HUES6 (cell line): ENCODE measurements around the gene PRPS2.

Source experiments
- H3K27ac ChIP-seq: 2 replicates; pipeline ENCODE4 v1.7.0; 2013; ENCODE audit warnings: low read depth, mild to moderate bottlenecking, low read length, inconsistent platforms
- H3K27me3 ChIP-seq: 2 replicates; pipeline ENCODE4 v1.6.1; 2013; ENCODE audit warnings: low read length; ENCODE audit not compliant: control insufficient read depth, insufficient read depth
- H3K36me3 ChIP-seq: 2 replicates; pipeline ENCODE4 v1.6.1; 2013; ENCODE audit warnings: low read length; ENCODE audit not compliant: control insufficient read depth, insufficient read depth
- H3K4me1 ChIP-seq: 2 replicates; pipeline ENCODE4 v1.6.1; 2013; ENCODE audit warnings: low read length; ENCODE audit not compliant: control insufficient read depth, insufficient read depth
- H3K4me3 ChIP-seq: 2 replicates; pipeline ENCODE4 v1.5.1; 2013; ENCODE audit warnings: low read depth, low read length
- H3K9ac ChIP-seq: one replicate; pipeline ENCODE4 v1.6.1; 2013; ENCODE audit warnings: mild to moderate bottlenecking, low read length
- H3K9me3 ChIP-seq: 2 replicates; pipeline ENCODE4 v1.6.1; 2013; ENCODE audit warnings: low read depth, low read length; ENCODE audit not compliant: control insufficient read depth, insufficient read depth

PRPS2 gene

DNA sequence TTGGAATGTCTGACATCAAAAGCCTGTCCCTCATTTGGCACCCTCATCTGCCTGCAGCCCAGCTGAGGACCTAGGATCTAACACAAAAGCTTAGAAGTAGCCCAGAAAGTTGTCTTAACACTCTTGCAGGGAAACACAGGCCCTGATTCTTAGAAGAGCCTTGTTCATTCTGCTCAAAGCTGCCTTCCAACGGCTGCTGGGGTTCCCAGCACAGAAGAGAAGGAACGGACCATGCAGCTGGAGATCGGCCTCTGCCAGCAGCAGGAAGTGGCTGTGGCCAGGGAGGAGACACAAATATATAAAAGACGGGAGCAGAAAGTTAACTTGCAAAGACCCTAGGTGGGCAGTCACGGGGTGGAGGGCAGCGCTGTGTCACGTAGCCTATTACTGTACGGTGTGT lies 20.4 kb downstream of the PRPS2 start:
- Histone ChIP-seq H3K36me3 (peaks cover 69% of the 10 kb centered on the region), H3K4me1 (peaks cover 23% of the 10 kb centered on the region), H3K27ac (no peak overlapping the region), H3K9me3 (no peaks in the 10 kb centered on the region), H3K4me3 (no peak overlapping the region), H3K9ac (no peak overlapping the region), H3K27me3 (no peaks in the 10 kb centered on the region)

DNA sequence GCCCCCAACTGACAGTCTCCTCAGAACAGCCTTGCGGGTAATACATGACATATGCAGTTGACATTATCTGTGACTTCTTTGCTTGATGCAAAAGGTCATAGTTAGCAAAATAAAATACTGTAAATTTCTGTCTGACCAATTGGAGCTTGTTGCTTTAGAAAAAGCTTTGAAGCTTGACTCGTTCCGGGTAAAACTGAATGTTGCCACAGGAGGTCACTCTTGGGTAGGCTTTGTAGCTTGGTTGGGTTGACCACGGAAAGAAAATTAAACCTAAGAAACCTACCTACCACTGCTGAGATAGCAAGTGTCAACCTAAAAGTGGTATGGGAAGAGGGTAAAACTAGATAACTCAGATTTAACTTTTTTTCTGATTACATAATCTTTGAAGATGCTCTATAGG lies 23.2 kb downstream of the PRPS2 start:
- H3K4me3 ChIP-seq, result no peak overlapping the region
- H3K4me1 ChIP-seq, result peaks cover 19% of the 10 kb centered on the region
- no peaks in the 10 kb centered on the region for H3K27me3 ChIP-seq
- H3K9me3 ChIP-seq, result no peaks in the 10 kb centered on the region
- peaks cover 71% of the 10 kb centered on the region for H3K36me3 ChIP-seq
- no peak overlapping the region for H3K27ac ChIP-seq
- H3K9ac ChIP-seq, result no peak overlapping the region

GRCh38 chrX:12817528-12817927 lies 26.3 kb downstream of the PRPS2 start:
- H3K4me3 ChIP-seq, result no peak overlapping the region
- no peaks in the 10 kb centered on the region for H3K9me3 ChIP-seq
- H3K27me3 ChIP-seq, result no peaks in the 10 kb centered on the region
- H3K36me3 ChIP-seq, result peaks cover 75% of the 10 kb centered on the region
- H3K9ac ChIP-seq, result no peak overlapping the region
- no peak overlapping the region for H3K27ac ChIP-seq
- peaks cover 8% of the 10 kb centered on the region for H3K4me1 ChIP-seq

GRCh38 chrX:12819222-12819621 lies 28.0 kb downstream of the PRPS2 start:
- H3K9ac ChIP-seq, result no peak overlapping the region
- no peaks in the 10 kb centered on the region for H3K27me3 ChIP-seq
- no peak overlapping the region for H3K4me3 ChIP-seq
- no peaks in the 10 kb centered on the region for H3K9me3 ChIP-seq
- H3K27ac ChIP-seq, result peak overlapping the region; percentile 37; the same call in 1 of the 2 replicates
- no peaks in the 10 kb centered on the region for H3K4me1 ChIP-seq
- peaks cover 84% of the 10 kb centered on the region for H3K36me3 ChIP-seq

DNA sequence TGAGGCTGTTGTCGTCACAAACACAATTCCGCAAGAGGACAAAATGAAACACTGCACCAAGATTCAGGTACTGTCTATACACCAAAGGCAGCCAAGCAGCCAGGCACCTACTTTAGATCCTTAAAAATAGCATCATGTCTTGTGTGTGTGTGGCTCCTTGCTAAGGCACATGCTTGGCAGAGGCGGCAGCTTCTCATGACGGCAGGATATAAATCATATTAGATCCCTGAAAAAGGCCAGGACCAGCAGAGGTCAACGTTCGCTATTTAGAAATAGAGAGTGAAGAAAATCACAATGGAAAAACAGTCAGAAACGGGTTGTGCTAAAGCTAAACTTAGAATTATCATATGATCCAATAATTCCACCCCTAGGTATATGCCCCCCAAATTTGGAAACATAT lies 29.5 kb downstream of the PRPS2 start:
- H3K9ac ChIP-seq, result no peak overlapping the region
- no peaks in the 10 kb centered on the region for H3K9me3 ChIP-seq
- no peaks in the 10 kb centered on the region for H3K27me3 ChIP-seq
- H3K27ac ChIP-seq, result no peak overlapping the region
- peaks cover 86% of the 10 kb centered on the region for H3K36me3 ChIP-seq
- H3K4me1 ChIP-seq, result no peaks in the 10 kb centered on the region
- no peak overlapping the region for H3K4me3 ChIP-seq

- no peaks in the 10 kb centered on the region for H3K4me1 ChIP-seq
Measured at GRCh38 chrX:12824944-12825343, 33.7 kb downstream of the PRPS2 start.

GRCh38 chrX:12825801-12826200 lies 34.6 kb downstream of the PRPS2 start:
- no peak overlapping the region for H3K4me3 ChIP-seq
- H3K27me3 ChIP-seq, result peaks cover 4% of the 10 kb centered on the region; the same call in 1 of the 2 replicates
- no peak overlapping the region for H3K27ac ChIP-seq
- no peak overlapping the region for H3K9ac ChIP-seq
- peaks cover 46% of the 10 kb centered on the region for H3K36me3 ChIP-seq
- H3K9me3 ChIP-seq, result no peaks in the 10 kb centered on the region
- no peaks in the 10 kb centered on the region for H3K4me1 ChIP-seq

More at GRCh38 chrX:12824944-12825343, 33.7 kb downstream of the PRPS2 start:
- Histone ChIP-seq H3K27ac (no peak overlapping the region), H3K36me3 (peaks cover 55% of the 10 kb centered on the region), H3K9ac (no peak overlapping the region), H3K27me3 (peaks cover 4% of the 10 kb centered on the region; the same call in 1 of the 2 replicates), H3K4me3 (no peak overlapping the region), H3K9me3 (no peaks in the 10 kb centered on the region)

- no peak overlapping the region for H3K4me3 ChIP-seq
- H3K27me3 ChIP-seq, result no peaks in the 10 kb centered on the region; the same call in 1 of the 2 replicates
- no peaks in the 10 kb centered on the region for H3K36me3 ChIP-seq
- peaks cover 4% of the 10 kb centered on the region; the same call in 1 of the 2 replicates for H3K9me3 ChIP-seq
- H3K4me1 ChIP-seq, result peaks cover 7% of the 10 kb centered on the region; the same call in 1 of the 2 replicates
- H3K9ac ChIP-seq, result no peak overlapping the region
- H3K27ac ChIP-seq, result no peak overlapping the region
Measured at GRCh38 chrX:12843061-12843667, 52.0 kb downstream of the PRPS2 start.

- Histone ChIP-seq H3K9ac (no peak overlapping the region), H3K27ac (no peak overlapping the region), H3K4me3 (no peak overlapping the region), H3K4me1 (peaks cover 7% of the 10 kb centered on the region; the same call in 1 of the 2 replicates), H3K27me3 (no peaks in the 10 kb centered on the region; the same call in 1 of the 2 replicates), H3K9me3 (peaks cover 4% of the 10 kb centered on the region; the same call in 1 of the 2 replicates), H3K36me3 (no peaks in the 10 kb centered on the region)
Measured at GRCh38 chrX:12843668-12844279, 52.6 kb downstream of the PRPS2 start.

DNA sequence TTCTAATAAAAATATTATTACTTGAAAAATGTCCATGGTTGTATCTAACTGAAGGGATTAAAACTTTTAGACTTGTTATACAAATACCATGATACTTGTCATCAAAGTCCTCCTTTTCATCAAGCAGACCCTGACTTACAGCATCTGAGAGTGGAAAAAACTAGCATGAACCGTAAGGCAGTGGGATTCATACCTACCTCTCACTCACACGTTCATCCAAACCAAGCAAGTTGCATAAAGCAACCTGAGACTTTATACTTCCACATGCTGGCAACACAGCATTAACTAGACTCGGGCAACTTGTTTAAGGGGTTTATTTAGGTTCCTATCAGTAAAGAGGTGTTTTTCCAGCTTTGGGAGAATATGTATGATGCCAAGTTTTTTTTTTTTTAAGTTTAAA lies 53.1 kb downstream of the PRPS2 start:
- H3K27me3 ChIP-seq, result no peaks in the 10 kb centered on the region; the same call in 1 of the 2 replicates

GRCh38 chrX:12865359-12865758 lies 74.1 kb downstream of the PRPS2 start:
- Histone ChIP-seq H3K4me1 (peaks cover 6% of the 10 kb centered on the region; the same call in 1 of the 2 replicates), H3K4me3 (no peak overlapping the region), H3K27me3 (no peaks in the 10 kb centered on the region), H3K36me3 (no peaks in the 10 kb centered on the region), H3K9me3 (peaks cover 25% of the 10 kb centered on the region), H3K9ac (no peak overlapping the region), H3K27ac (no peak overlapping the region)

More for the DNA sequence above, 53.1 kb downstream of the PRPS2 start:
- H3K27ac ChIP-seq, result no peak overlapping the region
- peaks cover 4% of the 10 kb centered on the region; the same call in 1 of the 2 replicates for H3K9me3 ChIP-seq
- no peaks in the 10 kb centered on the region for H3K36me3 ChIP-seq
- no peak overlapping the region for H3K9ac ChIP-seq
- H3K4me3 ChIP-seq, result no peak overlapping the region
- peaks cover 7% of the 10 kb centered on the region; the same call in 1 of the 2 replicates for H3K4me1 ChIP-seq
